ENCODE data around the gene TCEANC2. TPM values are rescaled to one million over a fixed set of nuclear protein-coding genes. Genes with fewer than 3 reads are reported as not detected.
"Not testable (repeated sequence)": the region's sequence is repeated elsewhere in the genome, so short reads cannot be mapped to it uniquely, and the experiment has no call there.

TCEANC2 gene
- total and polyA plus RNA-seq, 12 donors, result 1.4 to 5.9 (median 3.9) TPM

DNA sequence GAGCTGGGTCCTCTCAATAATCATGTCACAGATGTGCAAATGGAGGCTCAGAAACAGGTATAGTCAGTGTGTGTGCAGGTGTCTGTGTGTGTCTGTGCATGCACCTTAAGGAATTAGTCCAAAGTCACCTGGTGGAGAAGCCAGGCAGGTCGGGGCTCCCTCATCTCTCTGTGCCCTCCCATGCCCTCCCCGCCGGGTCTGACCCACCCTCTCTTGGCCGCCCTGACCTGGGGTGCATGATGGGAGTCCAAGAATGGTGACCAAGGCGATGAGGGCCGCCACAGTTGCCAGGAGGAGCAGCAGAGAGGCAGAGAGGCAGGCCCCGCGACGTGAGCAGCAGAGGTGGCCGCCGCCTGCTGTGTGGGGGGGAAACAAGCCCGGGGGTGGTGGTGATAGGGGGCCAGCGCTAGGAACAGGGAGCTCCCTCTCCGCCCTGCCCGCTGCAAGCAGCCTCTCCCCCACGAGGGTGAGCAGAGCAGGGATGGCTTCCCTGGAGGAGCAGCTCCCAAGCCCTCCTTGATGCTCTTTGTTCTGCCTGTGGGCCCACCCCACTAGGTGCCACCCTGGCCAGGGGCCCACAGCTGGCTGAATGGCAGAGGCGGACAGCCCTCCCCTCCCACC is 39.3 kb upstream of the TCEANC2 start:
- ATAC-seq (no peak), DNase-seq (no peak)
- Histone ChIP-seq H3K27ac (no peak overlapping the region), H3K4me1 (no peaks in the 10 kb centered on the region), H3K4me3 (no peak overlapping the region), H3K27me3 (peaks cover 0 to 54% (median 19%) of the 10 kb centered on the region in 7 donors), H3K36me3 (no peaks in the 10 kb centered on the region), H3K9me3 (no peaks in the 10 kb centered on the region)
- WGBS, 2 donors, result 44 to 48% methylated on average over 15 to 17 of the region's 17 CpGs
- TF ChIP-seq, protein P1, sequence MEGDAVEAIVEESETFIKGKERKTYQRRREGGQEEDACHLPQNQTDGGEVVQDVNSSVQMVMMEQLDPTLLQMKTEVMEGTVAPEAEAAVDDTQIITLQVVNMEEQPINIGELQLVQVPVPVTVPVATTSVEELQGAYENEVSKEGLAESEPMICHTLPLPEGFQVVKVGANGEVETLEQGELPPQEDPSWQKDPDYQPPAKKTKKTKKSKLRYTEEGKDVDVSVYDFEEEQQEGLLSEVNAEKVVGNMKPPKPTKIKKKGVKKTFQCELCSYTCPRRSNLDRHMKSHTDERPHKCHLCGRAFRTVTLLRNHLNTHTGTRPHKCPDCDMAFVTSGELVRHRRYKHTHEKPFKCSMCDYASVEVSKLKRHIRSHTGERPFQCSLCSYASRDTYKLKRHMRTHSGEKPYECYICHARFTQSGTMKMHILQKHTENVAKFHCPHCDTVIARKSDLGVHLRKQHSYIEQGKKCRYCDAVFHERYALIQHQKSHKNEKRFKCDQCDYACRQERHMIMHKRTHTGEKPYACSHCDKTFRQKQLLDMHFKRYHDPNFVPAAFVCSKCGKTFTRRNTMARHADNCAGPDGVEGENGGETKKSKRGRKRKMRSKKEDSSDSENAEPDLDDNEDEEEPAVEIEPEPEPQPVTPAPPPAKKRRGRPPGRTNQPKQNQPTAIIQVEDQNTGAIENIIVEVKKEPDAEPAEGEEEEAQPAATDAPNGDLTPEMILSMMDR (IDR thresholded peaks at IDR 0.05), result no peak
- intact Hi-C loops (cut with DNase I), result no loop called here

DNA sequence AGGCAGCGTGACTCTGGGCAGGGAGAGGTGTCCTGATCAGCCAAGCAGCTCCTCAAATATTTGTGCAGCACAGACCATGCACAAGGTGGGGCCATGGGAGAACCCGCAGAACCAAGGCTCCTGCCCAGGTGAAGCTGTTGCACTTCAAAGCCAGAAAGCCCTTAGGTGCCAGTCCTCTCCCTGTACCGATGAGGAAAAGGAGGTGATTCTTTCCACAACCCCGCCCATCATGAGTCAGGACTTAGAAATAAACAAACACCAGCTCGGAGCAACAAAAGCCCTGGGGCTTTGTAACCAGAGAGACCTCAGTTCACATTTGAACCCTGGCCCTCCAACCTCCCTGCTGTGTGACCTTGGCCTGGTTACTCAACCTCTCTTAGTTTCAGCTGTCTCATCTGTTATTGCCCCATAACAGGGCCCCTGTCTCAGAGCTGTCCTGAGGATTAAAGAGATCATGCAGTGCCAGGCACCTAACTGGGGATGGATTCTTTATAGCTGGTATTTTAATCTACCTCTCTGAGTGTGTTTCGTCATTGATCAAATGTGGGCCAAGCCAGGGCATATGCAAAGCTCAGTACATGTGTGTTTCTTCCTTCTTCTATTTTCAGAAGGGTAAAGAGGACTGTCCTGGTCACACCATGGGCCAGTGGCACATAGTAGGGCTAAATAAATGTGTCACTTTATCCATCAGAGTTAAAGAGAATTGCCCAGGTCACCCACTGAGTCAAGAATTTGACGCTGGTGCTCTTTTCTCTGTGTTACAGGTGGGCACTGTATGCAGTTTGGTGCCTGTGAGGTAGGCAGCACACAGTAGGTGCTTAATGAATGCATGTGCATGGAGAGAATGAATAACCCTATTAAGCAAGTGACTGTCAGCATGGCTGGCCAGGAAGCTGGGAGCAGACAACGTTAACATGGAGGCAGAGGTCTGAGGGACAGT is 36.8 kb upstream of the TCEANC2 start:
- Histone ChIP-seq H3K4me1 (no peaks in the 10 kb centered on the region), H3K9me3 (no peaks in the 10 kb centered on the region), H3K36me3 (no peaks in the 10 kb centered on the region), H3K4me3 (no peak overlapping the region), H3K27ac (no peak overlapping the region), H3K27me3 (peaks cover 0 to 40% (median 19%) of the 10 kb centered on the region in 7 donors)
- TF ChIP-seq, protein P1 (IDR thresholded peaks at IDR 0.05), result no peak
- intact Hi-C loops (cut with DNase I), result no loop called here
- 60 to 61% methylated on average over 8 of the region's 8 CpGs for WGBS, 2 donors
- no peak for ATAC-seq
- DNase-seq, result no peak

DNA sequence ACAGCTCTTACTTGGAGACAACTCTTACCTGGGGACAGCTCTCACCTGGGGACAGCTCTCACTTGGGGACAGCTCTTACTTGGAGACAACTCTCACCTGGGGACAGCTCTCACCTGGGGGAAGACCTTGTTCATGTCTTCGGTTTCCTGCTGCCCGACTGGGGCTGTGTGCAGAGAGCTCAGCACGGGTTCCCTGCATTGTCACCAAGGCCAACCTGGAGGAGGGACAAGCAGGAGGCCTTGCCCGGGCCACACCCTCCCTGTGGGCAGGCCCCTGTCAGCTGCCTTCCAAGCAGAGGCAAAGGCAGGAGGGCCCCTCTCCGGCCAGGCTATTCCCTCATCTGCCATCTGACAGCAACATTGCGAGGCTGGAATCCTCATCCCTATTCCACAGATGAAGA is 35.4 kb upstream of the TCEANC2 start, which contains the start of gene LDLRAD1:
Gene LDLRAD1, minus strand, starts transcription at position 208 of the 400 bp plus-strand sequence. Its CDS starts 74 bp downstream, at position 134.
- 48 to 56% methylated on average over 6 of the region's 6 CpGs for WGBS, 2 donors
- Histone ChIP-seq H3K9me3 (no peaks in the 10 kb centered on the region), H3K27ac (no peak within 1 kb of the TSS), H3K27me3 (peaks cover 0 to 37% (median 18%) of the 10 kb centered on the region in 7 donors), H3K4me3 (no peak within 1 kb of the TSS), H3K4me1 (no peaks in the 10 kb centered on the region), H3K36me3 (no peaks in the 10 kb centered on the region)
- intact Hi-C loops (cut with DNase I), result no loop called here
- DNase-seq (no peak), ATAC-seq (no peak)
- TF ChIP-seq, protein P1 (IDR thresholded peaks at IDR 0.05), result no peak

DNA sequence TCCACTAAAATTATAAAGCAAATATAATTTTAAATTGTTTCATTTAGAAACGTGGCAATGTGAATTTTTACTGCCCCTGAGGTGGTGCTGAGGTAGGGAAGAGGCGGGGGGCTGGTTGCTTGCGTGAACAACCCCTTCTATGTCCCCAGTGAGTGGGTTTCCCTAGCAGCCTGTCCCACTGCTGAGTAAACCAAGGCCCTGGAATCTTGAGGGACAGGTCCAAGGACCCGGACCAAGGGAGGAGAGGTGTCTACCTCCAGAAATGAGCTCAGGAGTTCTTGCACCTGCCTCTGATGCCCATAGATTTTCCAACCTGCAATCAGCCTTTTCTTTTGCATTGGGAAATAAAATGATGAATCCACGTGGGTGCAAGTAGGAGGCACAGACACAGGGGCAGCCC is 34.8 kb upstream of the TCEANC2 start:
- DNase-seq, result no peak
- Histone ChIP-seq H3K4me3 (no peak overlapping the region), H3K27ac (no peak overlapping the region), H3K27me3 (peaks cover 0 to 34% (median 13%) of the 10 kb centered on the region in 7 donors), H3K36me3 (no peaks in the 10 kb centered on the region), H3K4me1 (no peaks in the 10 kb centered on the region), H3K9me3 (no peaks in the 10 kb centered on the region)
- 75 to 77% methylated on average over 5 of the region's 5 CpGs for WGBS, 2 donors
- TF ChIP-seq, protein P1 (IDR thresholded peaks at IDR 0.05), result no peak
- ATAC-seq, result no peak
- intact Hi-C loops (cut with DNase I), result no loop called here

DNA sequence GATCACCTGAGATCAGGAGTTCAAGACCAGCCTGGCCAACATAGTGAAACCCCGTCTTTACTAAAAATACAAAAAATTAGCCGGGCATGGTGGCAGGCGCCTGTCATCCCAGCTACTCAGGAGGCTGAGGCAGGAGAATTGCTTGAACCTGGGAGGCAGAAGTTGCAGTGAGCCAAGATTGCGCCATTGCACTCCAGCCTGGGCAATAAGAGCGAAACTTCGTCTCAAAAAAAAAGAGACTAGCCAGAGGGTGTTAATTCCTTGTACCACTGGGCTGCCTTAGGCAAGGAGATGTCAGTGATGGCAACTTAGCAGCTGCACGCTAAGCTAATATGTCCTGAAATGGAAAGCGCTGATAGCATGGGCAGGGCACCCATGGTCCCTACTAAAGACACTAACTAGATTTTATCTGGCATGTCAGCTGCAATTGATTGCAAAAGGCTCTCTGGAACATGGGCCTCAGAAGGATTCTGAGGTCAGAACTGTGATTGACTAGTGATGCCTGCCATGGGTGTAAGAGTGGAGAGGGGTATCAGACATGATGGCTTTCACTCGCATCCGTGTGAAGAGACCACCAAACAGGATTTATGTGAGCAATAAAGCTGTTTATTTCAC is 33.7 kb upstream of the TCEANC2 start:
- H3K4me1 ChIP-seq; intact Hi-C loops (cut with DNase I); H3K4me3 ChIP-seq; H3K9me3 ChIP-seq; ATAC-seq; H3K27ac ChIP-seq; H3K36me3 ChIP-seq; DNase-seq: not testable (repeated sequence)
- 88 to 89% methylated on average over 10 of the region's 10 CpGs for WGBS, 2 donors
- H3K27me3 ChIP-seq, result peaks cover 0 to 23% (median 4%) of the 10 kb centered on the region in 7 donors

Data from heart right ventricle (tissue), 16 donors.